Subcutaneous adipose tissue (tissue), 4 donors: ENCODE measurements around the gene OR2Y1. TPM values are rescaled to one million over a fixed set of nuclear protein-coding genes. Genes with fewer than 3 reads are reported as not detected.

Experiments used
- small RNA-seq: library from RNA; depleted of rRNA; stranded (forward); fragments of <200 nt; gene quantifications from one replicate; pipeline ENCODE3, GENCODE V24; 2016
- total RNA-seq, 4 donors: library from RNA; depleted of rRNA; stranded (reverse); fragments of >200 nt; gene quantifications; one replicate each; pipeline ENCODE4 v1.1.0, GENCODE V29; 2016
- TF ChIP-seq, protein P1 (sequence below): fragments of 450-650 bp; IDR thresholded peaks from one replicate; pipeline ENCODE4 v1.5.1; 2016; ENCODE audit warnings: low read depth, mild to moderate bottlenecking, control low read depth, antibody characterized with exemption, moderate library complexity

OR2Y1 gene
- total RNA-seq, 4 donors from 2014 or later: not detected

DNA sequence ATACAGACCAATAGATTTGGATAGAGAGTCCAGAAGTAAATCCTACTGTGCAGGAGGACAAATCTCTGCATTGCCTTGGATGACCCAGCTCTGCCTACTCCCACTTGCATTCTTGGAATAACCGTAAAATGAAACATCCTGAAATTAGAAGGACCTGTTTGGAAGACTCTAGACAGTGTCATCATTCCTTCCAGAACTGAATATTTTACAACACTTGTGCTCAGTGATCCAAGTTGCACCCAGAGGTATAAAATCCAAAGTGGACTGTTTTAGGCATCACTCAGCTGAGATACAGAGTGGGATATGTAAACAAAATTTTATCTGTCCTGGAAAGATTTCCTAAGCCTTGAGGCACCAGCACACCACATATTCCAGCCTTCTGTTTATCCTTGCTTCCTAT, 43.7 kb downstream of the OR2Y1 start:
- TF ChIP-seq, protein P1, sequence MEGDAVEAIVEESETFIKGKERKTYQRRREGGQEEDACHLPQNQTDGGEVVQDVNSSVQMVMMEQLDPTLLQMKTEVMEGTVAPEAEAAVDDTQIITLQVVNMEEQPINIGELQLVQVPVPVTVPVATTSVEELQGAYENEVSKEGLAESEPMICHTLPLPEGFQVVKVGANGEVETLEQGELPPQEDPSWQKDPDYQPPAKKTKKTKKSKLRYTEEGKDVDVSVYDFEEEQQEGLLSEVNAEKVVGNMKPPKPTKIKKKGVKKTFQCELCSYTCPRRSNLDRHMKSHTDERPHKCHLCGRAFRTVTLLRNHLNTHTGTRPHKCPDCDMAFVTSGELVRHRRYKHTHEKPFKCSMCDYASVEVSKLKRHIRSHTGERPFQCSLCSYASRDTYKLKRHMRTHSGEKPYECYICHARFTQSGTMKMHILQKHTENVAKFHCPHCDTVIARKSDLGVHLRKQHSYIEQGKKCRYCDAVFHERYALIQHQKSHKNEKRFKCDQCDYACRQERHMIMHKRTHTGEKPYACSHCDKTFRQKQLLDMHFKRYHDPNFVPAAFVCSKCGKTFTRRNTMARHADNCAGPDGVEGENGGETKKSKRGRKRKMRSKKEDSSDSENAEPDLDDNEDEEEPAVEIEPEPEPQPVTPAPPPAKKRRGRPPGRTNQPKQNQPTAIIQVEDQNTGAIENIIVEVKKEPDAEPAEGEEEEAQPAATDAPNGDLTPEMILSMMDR: no peak

- TF ChIP-seq, protein P1: no peak
Observed at GRCh38 chr5:180692429-180692828, 47.4 kb downstream of the OR2Y1 start.

DNA sequence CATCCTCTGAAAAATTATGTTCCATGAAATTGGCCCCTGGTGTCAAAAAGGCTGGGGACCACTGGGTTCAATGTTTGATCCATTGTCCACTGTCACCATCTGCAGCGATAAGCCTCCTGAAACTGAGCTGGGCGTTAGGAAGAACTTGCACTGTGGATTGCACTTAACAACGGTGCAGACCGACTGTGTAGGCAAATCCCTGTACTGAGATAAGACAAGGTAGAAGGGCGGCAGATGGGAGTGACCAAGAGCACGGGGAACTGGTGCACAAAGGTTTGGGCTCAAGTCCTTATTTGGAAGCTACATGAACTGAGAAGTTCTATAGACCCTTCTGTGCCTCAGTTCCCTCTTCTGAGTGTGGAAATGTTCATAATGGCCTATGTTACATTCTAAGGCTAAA, 48.8 kb downstream of the OR2Y1 start:
- TF ChIP-seq, protein P1: no peak

DNA sequence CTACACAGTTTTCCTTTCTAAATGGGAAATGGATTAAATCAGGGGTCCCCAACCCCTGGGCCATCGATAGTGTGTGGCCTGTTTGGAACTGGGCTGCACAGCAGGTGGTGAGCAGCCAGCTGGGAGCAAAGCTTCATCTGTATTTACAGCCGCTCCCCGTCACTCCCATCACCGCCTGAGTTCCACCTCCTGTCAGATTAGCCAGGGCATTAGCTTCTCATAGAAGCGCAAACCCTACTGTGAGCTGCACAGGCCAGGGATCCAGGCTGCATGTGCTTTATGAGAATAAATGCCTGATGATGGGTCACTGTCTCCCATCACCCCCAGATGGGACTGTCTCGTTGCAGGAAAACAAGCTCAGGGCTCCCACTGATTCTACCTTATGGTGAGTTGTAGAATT, 49.3 kb downstream of the OR2Y1 start:
- TF ChIP-seq, protein P1: no peak

DNA sequence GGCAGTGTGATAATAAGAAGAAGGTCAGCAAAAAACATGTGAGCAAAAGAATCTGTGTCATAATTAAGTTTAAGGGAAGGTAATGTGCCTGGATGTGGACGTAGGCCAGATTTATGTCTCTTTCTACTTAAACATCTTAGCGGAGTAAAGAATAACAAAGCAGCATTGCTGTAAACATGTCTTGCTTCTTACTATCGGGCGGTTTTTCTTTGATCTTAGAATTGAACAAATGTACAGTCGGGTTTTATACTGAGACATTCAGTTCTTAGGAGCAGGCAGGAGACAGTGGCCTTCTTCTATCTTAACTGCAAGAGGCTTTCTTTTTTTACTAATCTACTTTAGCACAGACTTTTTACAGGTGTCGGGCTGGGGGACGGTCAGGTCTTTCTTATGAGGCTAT, 50.1 kb downstream of the OR2Y1 start:
- TF ChIP-seq, protein P1: no peak

Small RNA genes within 50 kb of the gene (small RNA-seq; reads per million reads assigned to genes)
- not detected for gene RNU1-17P

Other genes with a start within 250 kb of the OR2Y1 start
- 10 to 100 TPM in 3 of 4 donors, 1 to 10 TPM in 1; 9.7 to 19.9 (median 11.0) TPM for gene CNOT6, start 245.7 kb downstream of the OR2Y1 start, total RNA-seq
- not detected for gene SCGB3A1, start 148.6 kb downstream of the OR2Y1 start, total RNA-seq
- gene FLT4, start 90.5 kb downstream of the OR2Y1 start, total RNA-seq: 10 to 100 TPM in 2 of 4 donors, 1 to 10 TPM in 2; 3.1 to 47.5 (median 8.0) TPM
- gene MGAT1, start 62.7 kb upstream of the OR2Y1 start, total RNA-seq: 100 to 1,000 TPM; 165 to 345 (median 230) TPM
- 10 to 100 TPM; 12.7 to 31.8 (median 14.6) TPM for gene ZFP62, start 121.2 kb upstream of the OR2Y1 start, total RNA-seq
- 1 to 10 TPM in 1 of 4 donors, under 1 TPM in 1, not detected in 2; 0.34 to 4.3 TPM for gene BTNL8, start 159.1 kb upstream of the OR2Y1 start, total RNA-seq
- under 1 TPM in 1 of 4 donors, not detected in 3; 0.22 TPM for gene BTNL3, start 248.8 kb upstream of the OR2Y1 start, total RNA-seq